NCI-H526 treated with DMSO at 0.1 percent for 48 hours (cell line): ENCODE data around the gene KLRC2.
"Not testable (repeated sequence)": the region's sequence is repeated elsewhere in the genome, so short reads cannot be mapped to it uniquely, and the experiment has no call there.

Experiments used
- DNase-seq: peaks from one replicate; lab custom pipeline; 2025; lab: John Stamatoyannopoulos, UW

KLRC2 gene

GRCh38 chr12:10405294-10405693 is 30.5 kb downstream of the KLRC2 start:
- DNase-seq, result no peak

GRCh38 chr12:10404798-10405197 is 31.0 kb downstream of the KLRC2 start:
- no peak for DNase-seq

GRCh38 chr12:10400829-10401228 is 35.0 kb downstream of the KLRC2 start:
- no peak for DNase-seq

- no peak for DNase-seq
Measured at GRCh38 chr12:10398168-10398567, 37.6 kb downstream of the KLRC2 start.

GRCh38 chr12:10397296-10397695 is 38.5 kb downstream of the KLRC2 start:
- no peak for DNase-seq

GRCh38 chr12:10396176-10396575 is 39.6 kb downstream of the KLRC2 start:
- not testable (repeated sequence) for DNase-seq

- peak; percentile 51 for DNase-seq
Measured at GRCh38 chr12:10395390-10395998, 40.3 kb downstream of the KLRC2 start.

- DNase-seq, result not testable (repeated sequence)
Measured at GRCh38 chr12:10394531-10395152, 41.2 kb downstream of the KLRC2 start.

- DNase-seq, result no peak
Measured at GRCh38 chr12:10393291-10393690, 42.5 kb downstream of the KLRC2 start.

- DNase-seq, result no peak
Measured at GRCh38 chr12:10392394-10392930, 43.3 kb downstream of the KLRC2 start.

- DNase-seq, result not testable (repeated sequence)
Measured at GRCh38 chr12:10390991-10391390, 44.8 kb downstream of the KLRC2 start.

- no peak for DNase-seq
Measured at GRCh38 chr12:10389904-10390303, 45.9 kb downstream of the KLRC2 start, which contains the start of gene KLRK1. Gene KLRK1, minus strand, starts transcription at chr12:10390041. Its CDS starts 1,231 bp downstream, at chr12:10388810.

- DNase-seq, result no peak
Measured at GRCh38 chr12:10388624-10389413, 47.0 kb downstream of the KLRC2 start.

GRCh38 chr12:10387498-10387897 is 48.3 kb downstream of the KLRC2 start:
- not testable (repeated sequence) for DNase-seq

GRCh38 chr12:10386857-10387256 is 49.0 kb downstream of the KLRC2 start:
- no peak for DNase-seq

- DNase-seq, result no peak
Measured at GRCh38 chr12:10385166-10385613, 50.6 kb downstream of the KLRC2 start.

GRCh38 chr12:10384191-10384590 is 51.6 kb downstream of the KLRC2 start:
- DNase-seq, result no peak

GRCh38 chr12:10381928-10382628 is 53.7 kb downstream of the KLRC2 start:
- DNase-seq, result no peak
